Skeletal muscle cell (primary cell): Measurements from ENCODE around the gene DMRTC2.

Experiments used
- DNase-seq: peaks from one replicate; pipeline ENCODE4 v3.0.0-alpha.2; 2010; ENCODE audit warnings: low read depth
- H3K4me3 ChIP-seq: 2 replicates; pipeline ENCODE4 v1.5.1; 2011; ENCODE audit warnings: low read depth, mild to moderate bottlenecking, control low read depth, low read length, moderate library complexity

Gene DMRTC2

GRCh38 chr19:41845001-41845050, at the start of gene DMRTC2:
Gene DMRTC2, plus strand, starts transcription at chr19:41845042. Its CDS starts 2,387 bp downstream, at chr19:41847429.
- H3K4me3 ChIP-seq: no peak within 1 kb of the TSS
- no peak for DNase-seq

- H3K4me3 ChIP-seq: no peak within 1 kb of the TSS
- no peak for DNase-seq
Measured at GRCh38 chr19:41796362-41796761, 48.5 kb upstream of the DMRTC2 start, which contains the start of gene CEACAM3. Gene CEACAM3, plus strand, starts transcription at chr19:41796587. Its CDS starts 91 bp downstream, at chr19:41796678.

- no peak overlapping the region for H3K4me3 ChIP-seq
- no peak for DNase-seq
Measured at GRCh38 chr19:41796901-41797300, 47.9 kb upstream of the DMRTC2 start.

- H3K4me3 ChIP-seq: no peak overlapping the region
- no peak for DNase-seq
Measured at GRCh38 chr19:41799444-41800000, 45.3 kb upstream of the DMRTC2 start.

- DNase-seq: no peak
- no peak overlapping the region for H3K4me3 ChIP-seq
Measured at GRCh38 chr19:41801031-41801430, 43.8 kb upstream of the DMRTC2 start.

GRCh38 chr19:41801792-41802211, 43.0 kb upstream of the DMRTC2 start:
- no peak for DNase-seq
- no peak overlapping the region for H3K4me3 ChIP-seq

- no peak overlapping the region for H3K4me3 ChIP-seq
Measured at GRCh38 chr19:41802770-41803169, 42.1 kb upstream of the DMRTC2 start.

GRCh38 chr19:41804336-41804735, 40.5 kb upstream of the DMRTC2 start:
- no peak overlapping the region for H3K4me3 ChIP-seq
- no peak for DNase-seq

More at GRCh38 chr19:41802770-41803169, 42.1 kb upstream of the DMRTC2 start:
- no peak for DNase-seq

- no peak overlapping the region for H3K4me3 ChIP-seq
- DNase-seq: no peak
Measured at GRCh38 chr19:41807176-41807575, 37.7 kb upstream of the DMRTC2 start.

GRCh38 chr19:41808663-41809566, 35.9 kb upstream of the DMRTC2 start:
- no peak for DNase-seq
- no peak overlapping the region for H3K4me3 ChIP-seq

GRCh38 chr19:41810301-41810700, 34.5 kb upstream of the DMRTC2 start:
- no peak for DNase-seq
- no peak overlapping the region for H3K4me3 ChIP-seq

GRCh38 chr19:41811036-41811435, 33.8 kb upstream of the DMRTC2 start:
- no peak overlapping the region for H3K4me3 ChIP-seq
- DNase-seq: no peak

- H3K4me3 ChIP-seq: no peak overlapping the region
Measured at GRCh38 chr19:41811981-41812380, 32.9 kb upstream of the DMRTC2 start.

GRCh38 chr19:41813911-41814310, 30.9 kb upstream of the DMRTC2 start:
- no peak overlapping the region for H3K4me3 ChIP-seq
- no peak for DNase-seq

More at GRCh38 chr19:41811981-41812380, 32.9 kb upstream of the DMRTC2 start:
- no peak for DNase-seq

- DNase-seq: no peak
- H3K4me3 ChIP-seq: no peak overlapping the region
Measured at GRCh38 chr19:41815301-41815700, 29.5 kb upstream of the DMRTC2 start.

- DNase-seq: no peak
Measured at GRCh38 chr19:41816761-41817160, 28.1 kb upstream of the DMRTC2 start.

GRCh38 chr19:41821003-41821735, 23.7 kb upstream of the DMRTC2 start:
- DNase-seq: no peak
- no peak overlapping the region for H3K4me3 ChIP-seq

More at GRCh38 chr19:41816761-41817160, 28.1 kb upstream of the DMRTC2 start:
- no peak overlapping the region for H3K4me3 ChIP-seq

- H3K4me3 ChIP-seq: no peak overlapping the region
- DNase-seq: no peak
Measured at GRCh38 chr19:41837981-41838708, 6.7 kb upstream of the DMRTC2 start.

GRCh38 chr19:41839211-41839610, 5.6 kb upstream of the DMRTC2 start:
- no peak for DNase-seq
- no peak overlapping the region for H3K4me3 ChIP-seq

GRCh38 chr19:41843371-41843770, 1.5 kb upstream of the DMRTC2 start:
- no peak for DNase-seq
- no peak overlapping the region for H3K4me3 ChIP-seq
